Camera-type eye (tissue), 1 donor: Measurements from ENCODE around the gene ABL1. TPM values are rescaled to one million over a fixed set of nuclear protein-coding genes. Genes with fewer than 3 reads are reported as not detected.

ENCODE experiments used
- total RNA-seq: library from RNA; depleted of rRNA; stranded (reverse); fragments of >200 nt; gene quantifications from one replicate; pipeline ENCODE4 v1.2.3, GENCODE V29; 2014

The ABL1 gene
- total RNA-seq, result 82.9 TPM

DNA sequence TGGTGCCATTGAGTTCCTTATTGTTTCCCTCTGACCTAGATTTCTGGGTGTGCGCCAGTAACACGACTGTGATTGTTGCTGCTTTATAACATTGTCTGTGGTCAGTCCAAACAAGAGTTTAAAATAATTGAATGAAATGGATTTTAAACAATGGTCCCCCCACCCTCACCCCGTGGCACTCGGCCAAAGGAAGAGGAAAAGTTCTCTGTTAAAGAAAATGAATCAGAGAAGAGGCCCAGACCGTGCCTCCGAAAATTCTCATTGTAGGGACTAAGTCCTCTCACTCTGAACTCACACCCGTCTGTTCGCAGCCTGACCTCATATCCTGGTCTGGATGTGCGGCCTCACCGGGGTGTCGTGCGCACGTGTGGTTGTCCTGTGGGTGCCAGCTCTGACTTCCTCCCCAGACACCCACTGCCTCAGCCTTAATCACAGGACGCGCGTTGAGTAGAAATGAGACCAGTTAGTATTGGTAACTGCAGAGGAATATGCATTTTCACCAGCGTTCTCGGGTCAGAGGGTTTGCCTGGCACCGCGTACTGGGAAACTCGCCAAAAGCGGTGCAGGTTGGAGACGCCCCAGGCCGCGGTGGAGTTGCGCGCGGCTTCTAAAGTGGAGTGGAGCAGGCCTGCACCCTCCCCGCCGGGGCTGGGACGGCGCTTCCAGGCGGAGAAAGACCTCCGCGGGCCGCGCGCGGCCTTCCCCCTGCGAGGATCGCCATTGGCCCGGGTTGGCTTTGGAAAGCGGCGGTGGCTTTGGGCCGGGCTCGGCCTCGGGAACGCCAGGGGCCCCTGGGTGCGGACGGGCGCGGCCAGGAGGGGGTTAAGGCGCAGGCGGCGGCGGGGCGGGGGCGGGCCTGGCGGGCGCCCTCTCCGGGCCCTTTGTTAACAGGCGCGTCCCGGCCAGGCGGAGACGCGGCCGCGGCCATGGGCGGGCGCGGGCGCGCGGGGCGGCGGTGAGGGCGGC lies at the start of gene ABL1:
Gene ABL1, plus strand, starts transcription at position 884 of the 966 bp plus-strand sequence. CDS start 193 bp downstream, outside the sequence.

DNA sequence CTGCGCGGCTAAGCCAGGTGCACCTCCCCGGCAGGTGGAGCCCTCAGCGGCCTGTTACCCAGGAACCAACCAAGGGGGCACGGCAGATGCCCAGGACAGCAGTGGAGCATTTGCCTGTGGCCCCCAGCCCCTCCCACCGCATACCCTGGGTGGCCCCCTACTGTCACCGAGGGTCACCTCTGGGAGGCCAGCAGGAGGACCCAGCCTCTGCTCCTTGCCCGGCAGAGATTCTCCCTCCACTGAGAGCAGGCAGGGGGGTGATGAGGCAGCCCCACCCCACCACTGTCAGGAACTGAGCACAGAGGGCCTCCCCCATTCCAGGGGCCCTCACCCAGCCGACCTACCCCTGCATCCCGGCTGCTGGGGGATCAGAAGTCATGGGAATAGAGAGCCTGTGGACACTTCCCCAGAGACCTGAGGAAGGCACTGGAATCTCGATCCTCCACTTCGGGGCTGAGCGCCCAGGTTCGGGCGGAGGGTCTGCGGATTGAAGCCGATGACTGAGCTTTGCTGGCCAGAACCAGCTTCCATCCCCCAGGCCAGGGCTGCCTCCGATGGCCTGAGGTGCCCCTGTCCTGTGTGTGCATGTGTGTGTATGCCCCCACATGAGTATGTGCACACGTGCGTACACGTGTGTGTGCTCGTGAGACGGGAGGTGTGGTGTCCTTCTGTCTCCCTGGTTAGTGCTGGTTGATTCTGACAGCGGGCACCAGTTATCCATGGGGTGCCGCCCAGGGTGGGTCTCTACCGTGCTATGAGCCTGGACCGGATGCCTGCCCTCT lies 61.4 kb downstream of the ABL1 start, which contains the start of gene QRFP:
Gene QRFP, minus strand, starts transcription at position 580 of the 782 bp plus-strand sequence. CDS start 2,974 bp downstream, outside the sequence.

Other genes with a start within 250 kb of the ABL1 start
- not detected for gene PRDM12, start 170.7 kb upstream of the ABL1 start, total RNA-seq
- gene EXOSC2, start 141.5 kb upstream of the ABL1 start, total RNA-seq, result 43.9 TPM
- not detected for gene QRFP, start 61.6 kb downstream of the ABL1 start, total RNA-seq
- gene FIBCD1, start 104.0 kb downstream of the ABL1 start, total RNA-seq, result 10.2 TPM
- 9.9 TPM for gene LAMC3, start 173.9 kb downstream of the ABL1 start, total RNA-seq